ENCODE measurements around the gene ZNF454.

GRCh38 chr5:178992291-178992895 is 51.4 kb downstream of the ZNF454 start:
- TF ChIP-seq CTCF (IDR thresholded peaks at IDR 0.05) = no peak
- TF ChIP-seq POLR2A (IDR thresholded peaks at IDR 0.05) = no peak
- no peak for TF ChIP-seq EP300 (IDR thresholded peaks at IDR 0.05)
